GM10266 (cell line): ENCODE results near the gene PIK3R1.

Experiments used
- DNase-seq: peaks from one replicate; pipeline ENCODE4 v3.0.0; 2012; ENCODE audit errors: extremely low spot score
- TF ChIP-seq, protein P1 (sequence below): IDR thresholded peaks from 2 replicates; pipeline ENCODE4 v1.5.1; 2012; ENCODE audit warnings: mild to moderate bottlenecking, low read depth; ENCODE audit not compliant: control insufficient read depth, insufficient read depth; ENCODE audit errors: missing control alignments

PIK3R1 gene

DNA sequence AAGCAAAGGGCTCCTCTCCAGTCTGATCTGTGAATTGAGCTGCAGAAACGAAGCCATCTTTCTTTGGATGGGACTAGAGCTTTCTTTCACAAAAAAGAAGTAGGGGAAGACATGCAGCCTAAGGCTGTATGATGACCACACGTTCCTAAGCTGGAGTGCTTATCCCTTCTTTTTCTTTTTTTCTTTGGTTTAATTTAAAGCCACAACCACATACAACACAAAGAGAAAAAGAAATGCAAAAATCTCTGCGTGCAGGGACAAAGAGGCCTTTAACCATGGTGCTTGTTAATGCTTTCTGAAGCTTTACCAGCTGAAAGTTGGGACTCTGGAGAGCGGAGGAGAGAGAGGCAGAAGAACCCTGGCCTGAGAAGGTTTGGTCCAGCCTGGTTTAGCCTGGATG is 82.1 kb downstream of the PIK3R1 start:
- DNase-seq: no peak
- TF ChIP-seq, protein P1, sequence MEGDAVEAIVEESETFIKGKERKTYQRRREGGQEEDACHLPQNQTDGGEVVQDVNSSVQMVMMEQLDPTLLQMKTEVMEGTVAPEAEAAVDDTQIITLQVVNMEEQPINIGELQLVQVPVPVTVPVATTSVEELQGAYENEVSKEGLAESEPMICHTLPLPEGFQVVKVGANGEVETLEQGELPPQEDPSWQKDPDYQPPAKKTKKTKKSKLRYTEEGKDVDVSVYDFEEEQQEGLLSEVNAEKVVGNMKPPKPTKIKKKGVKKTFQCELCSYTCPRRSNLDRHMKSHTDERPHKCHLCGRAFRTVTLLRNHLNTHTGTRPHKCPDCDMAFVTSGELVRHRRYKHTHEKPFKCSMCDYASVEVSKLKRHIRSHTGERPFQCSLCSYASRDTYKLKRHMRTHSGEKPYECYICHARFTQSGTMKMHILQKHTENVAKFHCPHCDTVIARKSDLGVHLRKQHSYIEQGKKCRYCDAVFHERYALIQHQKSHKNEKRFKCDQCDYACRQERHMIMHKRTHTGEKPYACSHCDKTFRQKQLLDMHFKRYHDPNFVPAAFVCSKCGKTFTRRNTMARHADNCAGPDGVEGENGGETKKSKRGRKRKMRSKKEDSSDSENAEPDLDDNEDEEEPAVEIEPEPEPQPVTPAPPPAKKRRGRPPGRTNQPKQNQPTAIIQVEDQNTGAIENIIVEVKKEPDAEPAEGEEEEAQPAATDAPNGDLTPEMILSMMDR: no peak

DNA sequence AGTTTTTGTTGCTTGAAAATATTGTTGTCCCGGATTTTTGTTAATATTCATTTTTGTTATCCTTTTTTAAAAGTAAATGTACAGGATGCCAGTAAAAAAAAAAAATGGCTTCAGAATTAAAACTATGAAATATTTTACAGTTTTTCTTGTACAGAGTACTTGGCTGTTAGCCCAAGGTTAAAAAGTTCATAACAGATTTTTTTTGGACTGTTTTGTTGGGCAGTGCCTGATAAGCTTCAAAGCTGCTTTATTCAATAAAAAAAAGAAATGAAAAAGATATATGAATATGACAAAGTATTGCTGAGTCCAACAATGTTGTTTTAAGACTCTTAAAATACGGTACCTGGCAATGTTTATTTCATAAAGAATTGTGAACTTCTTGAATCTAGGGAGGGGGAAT is 82.9 kb downstream of the PIK3R1 start:
- no peak for DNase-seq
- TF ChIP-seq, protein P1: no peak

DNA sequence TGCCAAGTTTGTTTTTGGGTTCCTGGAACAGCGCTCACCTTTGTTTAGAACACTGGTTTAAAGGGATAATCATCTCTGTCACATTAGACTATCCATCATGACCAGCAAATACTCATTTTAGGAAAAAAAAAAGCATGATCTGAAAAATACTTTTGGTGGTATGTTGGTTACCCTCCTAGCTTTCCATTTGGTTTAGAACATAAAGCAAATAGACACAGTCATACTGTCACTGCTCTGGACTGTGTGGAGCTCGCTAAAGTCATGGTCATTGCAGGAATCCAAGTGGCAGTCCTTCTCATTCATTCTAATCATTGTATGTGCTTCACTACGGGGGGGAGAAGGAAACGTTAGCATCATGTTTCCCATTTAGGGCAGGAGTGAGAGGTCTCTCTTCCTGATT is 83.5 kb downstream of the PIK3R1 start:
- TF ChIP-seq, protein P1: no peak
- DNase-seq: no peak

DNA sequence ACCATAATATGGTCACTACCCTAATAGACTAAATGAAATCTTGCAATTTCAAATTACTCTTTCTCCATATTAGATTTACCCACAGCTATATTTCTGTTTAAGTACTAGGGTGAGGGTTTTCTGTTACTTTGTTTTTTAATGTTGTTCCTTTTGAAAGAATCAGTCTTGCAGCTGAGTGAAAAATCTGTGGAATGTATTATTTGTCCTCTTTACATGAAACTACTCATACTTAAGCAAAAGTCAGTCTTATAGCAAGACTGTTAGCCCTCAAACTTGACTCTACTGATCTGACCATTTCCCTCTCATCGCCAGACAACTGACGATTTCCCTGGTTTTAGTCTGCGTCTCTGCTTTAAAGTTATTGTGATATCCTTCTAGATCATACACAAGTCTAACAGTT is 84.0 kb downstream of the PIK3R1 start:
- TF ChIP-seq, protein P1: no peak
- DNase-seq: no peak

DNA sequence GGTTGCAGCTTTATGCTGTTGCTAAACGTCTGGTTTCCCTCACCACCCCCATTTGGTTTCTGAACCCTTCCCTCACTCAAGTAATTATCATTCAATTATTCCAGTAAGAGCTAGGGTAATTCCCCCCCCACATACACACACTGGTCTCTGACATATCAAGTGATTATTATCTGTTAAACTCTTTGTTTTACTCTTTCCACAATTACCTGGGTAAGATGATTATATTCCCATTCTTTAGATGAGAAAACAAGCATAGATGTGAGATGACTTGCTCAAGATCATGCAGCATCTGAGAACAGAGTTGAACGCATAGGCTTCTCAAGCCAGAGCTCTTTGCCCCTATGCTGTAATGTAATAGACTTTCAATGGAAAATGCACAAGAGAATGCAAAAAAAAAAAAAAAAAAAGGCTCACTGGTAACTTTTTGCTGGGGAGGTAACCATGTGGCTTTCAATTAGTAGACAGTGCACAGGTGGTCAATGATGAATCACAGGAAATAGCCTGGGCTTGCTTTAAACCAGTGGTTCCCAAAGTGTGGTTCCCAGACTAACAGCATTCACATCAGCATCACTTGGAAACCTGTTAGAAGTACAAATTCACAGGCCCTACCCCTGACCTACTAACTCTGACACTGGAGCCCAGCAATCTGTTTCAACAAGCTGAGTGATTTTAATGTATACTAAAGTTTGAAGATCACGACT is 87.6 kb downstream of the PIK3R1 start:
- DNase-seq: no peak
- TF ChIP-seq, protein P1: no peak

DNA sequence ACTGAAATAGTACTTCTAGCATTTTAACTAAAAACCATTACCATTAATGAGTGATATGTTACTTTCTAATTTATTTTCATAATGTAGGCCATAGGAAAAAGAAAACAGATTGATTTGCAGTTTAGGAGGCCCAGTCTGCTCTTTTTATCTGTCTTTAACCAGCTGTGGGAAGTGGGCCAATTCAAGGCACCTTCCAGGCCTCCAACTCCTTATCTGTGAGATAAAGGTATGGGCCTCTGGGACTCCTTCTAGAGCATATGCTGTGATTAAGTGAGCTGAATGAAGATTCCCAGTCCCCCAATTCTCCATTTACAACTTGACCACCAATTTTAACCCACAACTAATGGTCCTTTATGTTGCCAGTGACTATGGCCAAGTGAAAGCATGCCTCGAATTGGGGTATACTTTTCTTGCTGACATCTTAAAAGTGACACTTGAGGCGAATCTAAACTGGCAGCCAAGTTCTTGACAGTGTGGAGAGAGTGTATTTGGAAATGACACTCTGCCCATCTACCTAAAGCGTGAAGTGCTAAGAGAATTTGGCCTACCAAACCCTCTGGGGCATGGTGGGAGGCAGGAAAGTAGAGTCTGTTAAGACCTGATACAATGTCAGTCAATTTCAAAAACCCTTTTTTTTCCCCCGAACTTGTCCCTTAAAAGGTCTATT is 88.3 kb downstream of the PIK3R1 start:
- TF ChIP-seq, protein P1: no peak
- DNase-seq: no peak

DNA sequence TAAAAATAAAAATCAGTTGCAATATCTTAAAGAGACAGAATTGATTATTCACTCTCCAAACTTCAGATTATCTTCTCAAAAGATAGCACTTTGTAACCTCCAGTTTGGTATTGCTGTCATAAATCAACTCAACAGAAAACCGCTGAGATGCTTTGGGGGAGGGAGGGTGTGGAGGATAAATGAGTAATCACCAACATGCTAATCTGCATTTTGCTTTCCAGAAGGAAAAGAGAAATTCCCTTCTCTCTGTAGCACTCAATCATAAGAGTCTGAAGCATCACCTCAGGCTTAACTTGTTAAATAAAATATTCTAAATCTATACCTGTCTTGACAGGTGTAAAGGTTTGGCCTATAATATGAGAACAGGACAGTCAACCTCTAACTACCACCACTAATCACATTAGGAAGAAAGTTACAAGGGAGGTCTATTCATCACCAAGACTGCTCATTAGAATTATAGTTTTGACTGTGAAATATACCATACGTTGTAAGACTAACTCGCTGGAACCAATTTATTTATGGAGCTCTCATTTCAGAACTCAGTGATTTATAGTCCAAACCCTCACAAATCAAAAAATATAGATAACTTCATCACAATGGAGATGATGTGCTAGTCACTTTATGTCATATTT is 89.0 kb downstream of the PIK3R1 start:
- TF ChIP-seq, protein P1: no peak
- DNase-seq: no peak
